H1 (cell line): ENCODE results near the gene PTPRG. TPM values are rescaled to one million over a fixed set of nuclear protein-coding genes. Genes with fewer than 3 reads are reported as not detected.

Source experiments
- CTCF ChIA-PET: fragments of 300-600 bp; sonication (Branson Sonifier 250); formaldehyde crosslinking; loops from one replicate; lab custom pipeline; 2021; ENCODE audit not compliant: partially characterized antibody; lab: Charles Lee
- POLR2A ChIA-PET: fragments of 300-600 bp; sonication (Branson Sonifier 250); formaldehyde crosslinking; loops from one replicate; lab custom pipeline; 2021; ENCODE audit warnings: inconsistent platforms; ENCODE audit not compliant: partially characterized antibody; lab: Charles Lee
- DNase-seq, 2 experiments: peaks; one replicate each; pipeline versions ENCODE4 v3.0.0 to v3.0.0-alpha.2; 2010 to 2022; ENCODE audit warnings: low spot score in 2 of 2, low read depth in 1 of 2, mixed read lengths in 1 of 2
- FAIRE-seq: peaks from 2 replicates; lab custom pipeline; 2011; peaks lifted over from hg19 to GRCh38; lab: Jason Lieb, UNC
- H2AFZ ChIP-seq: 2 replicates; pipeline ENCODE4 v1.8.1; 2012; ENCODE audit warnings: low read length, inconsistent platforms
- H2AK5ac ChIP-seq: 2 replicates; pipeline ENCODE4 v1.6.1; 2013; ENCODE audit warnings: low read depth, low read length
- H2BK120ac ChIP-seq: replicated peaks from 2 replicates; pipeline ENCODE3; 2013; ENCODE audit warnings: low read depth, low read length, inconsistent platforms
- H2BK12ac ChIP-seq: 2 replicates; pipeline ENCODE4 v1.6.1; 2013; ENCODE audit warnings: low read depth, low read length
- H2BK15ac ChIP-seq: 2 replicates; pipeline ENCODE4 v1.6.1; 2013; ENCODE audit warnings: low read length
- H2BK20ac ChIP-seq: 2 replicates; pipeline ENCODE4 v1.6.1; 2013; ENCODE audit warnings: low read length
- H2BK5ac ChIP-seq: 2 replicates; pipeline ENCODE4 v1.6.1; 2013; ENCODE audit warnings: low read depth, low read length
- H3K14ac ChIP-seq: 2 replicates; pipeline ENCODE4 v1.6.1; 2013; ENCODE audit warnings: inconsistent platforms; ENCODE audit not compliant: insufficient read length
- H3K18ac ChIP-seq: 2 replicates; pipeline ENCODE4 v1.6.1; 2013; ENCODE audit warnings: low read length; ENCODE audit errors: extremely low read depth
- H3K23ac ChIP-seq: 2 replicates; pipeline ENCODE4 v1.6.1; 2013; ENCODE audit warnings: inconsistent platforms; ENCODE audit not compliant: insufficient read length
- H3K23me2 ChIP-seq: 2 replicates; pipeline ENCODE4 v1.6.1; 2013; ENCODE audit warnings: low read depth, low read length
- H3K27ac ChIP-seq: 2 replicates; pipeline ENCODE4 v1.6.1; 2011; ENCODE audit warnings: low read depth, low read length, inconsistent platforms
- H3K27me3 ChIP-seq, 4 experiments: replicated peaks in 1 of 4; 1 replicate in 1 of 4; 2 replicates in 3 of 4; pipeline versions ENCODE4 v1.6.1 to v1.8.1; 2011 to 2013; ENCODE audit warnings: low read length in 3 of 4, mild to moderate bottlenecking in 3 of 4, inconsistent platforms in 2 of 4, mixed read lengths in 2 of 4, moderate library complexity in 1 of 4; ENCODE audit not compliant: control insufficient read depth in 3 of 4, insufficient read depth in 3 of 4; ENCODE audit errors: extremely low read depth in 1 of 4
- H3K36me3 ChIP-seq, 4 experiments: 2 replicates each; pipeline versions ENCODE4 v1.6.1 to v1.8.1; 2011 to 2013; ENCODE audit warnings: mild to moderate bottlenecking in 4 of 4, low read length in 3 of 4, moderate library complexity in 2 of 4, control low read depth in 1 of 4, inconsistent platforms in 1 of 4; ENCODE audit not compliant: insufficient read depth in 4 of 4, control insufficient read depth in 2 of 4
- H3K4ac ChIP-seq: replicated peaks from 2 replicates; pipeline ENCODE3; 2013; ENCODE audit warnings: low read length, low read depth, mixed read lengths, inconsistent platforms; ENCODE audit not compliant: insufficient read length
- H3K4me1 ChIP-seq, 4 experiments: replicated peaks in 1 of 4; 1 replicate in 1 of 4; 2 replicates in 3 of 4; pipeline versions ENCODE4 v1.6.1 to v1.8.1; 2011 to 2013; ENCODE audit warnings: low read length in 3 of 4, inconsistent platforms in 2 of 4, mixed read lengths in 1 of 4; ENCODE audit not compliant: insufficient read depth in 4 of 4, control insufficient read depth in 3 of 4
- H3K4me2 ChIP-seq, 2 experiments: 2 replicates each; pipeline versions ENCODE4 v1.6.1 to v1.8.1; 2011 to 2013; ENCODE audit warnings: low read depth in 2 of 2, low read length in 2 of 2, control low read depth in 1 of 2, inconsistent platforms in 1 of 2, mild to moderate bottlenecking in 1 of 2; ENCODE audit not compliant: insufficient read depth in 1 of 2
- H3K4me3 ChIP-seq, 4 experiments: fragments of 200-600, 300-600 bp in 1 of 4; sonication (generic), shearing (Covaris generic), sonication (Bioruptor Twin) in 1 of 4; 2 replicates each; pipeline versions ENCODE4 v1.5.1 to v1.8.1; 2011 to 2016; ENCODE audit warnings: low read length in 4 of 4, low read depth in 3 of 4, control low read depth in 2 of 4, inconsistent platforms in 2 of 4, mild to moderate bottlenecking in 2 of 4, mixed read lengths in 1 of 4, moderate library complexity in 1 of 4; ENCODE audit not compliant: insufficient read depth in 2 of 4; ENCODE audit errors: extremely low read depth in 1 of 4
- H3K56ac ChIP-seq: replicated peaks from 2 replicates; pipeline ENCODE3; 2013; ENCODE audit warnings: low read depth, mild to moderate bottlenecking, mixed read lengths, low read length, inconsistent platforms; ENCODE audit not compliant: insufficient read length
- H3K79me1 ChIP-seq: 2 replicates; pipeline ENCODE4 v1.6.1; 2013; ENCODE audit warnings: low read depth, low read length, control low read depth
- H3K79me2 ChIP-seq, 2 experiments: 2 replicates each; pipeline versions ENCODE4 v1.6.1 to v1.8.1; 2012 to 2013; ENCODE audit warnings: low read length in 2 of 2, mild to moderate bottlenecking in 2 of 2, inconsistent platforms in 1 of 2; ENCODE audit not compliant: insufficient read depth in 2 of 2, control insufficient read depth in 1 of 2
- H3K9ac ChIP-seq, 4 experiments: replicated peaks in 1 of 4; 1 replicate in 1 of 4; 2 replicates in 3 of 4; pipeline versions ENCODE4 v1.6.1 to v1.8.1; 2011 to 2013; ENCODE audit warnings: low read depth in 3 of 4, low read length in 3 of 4, control low read depth in 2 of 4, mild to moderate bottlenecking in 2 of 4, moderate library complexity in 2 of 4, inconsistent platforms in 1 of 4; ENCODE audit errors: extremely low read depth in 1 of 4
- H3K9me3 ChIP-seq, 2 experiments: 2 replicates each; pipeline versions ENCODE4 v1.6.1 to v1.8.1; 2012 to 2013; ENCODE audit warnings: mild to moderate bottlenecking in 2 of 2, moderate library complexity in 2 of 2, control low read depth in 1 of 2, inconsistent platforms in 1 of 2, low read depth in 1 of 2, low read length in 1 of 2, mixed read lengths in 1 of 2; ENCODE audit not compliant: insufficient read depth in 2 of 2
- H4K20me1 ChIP-seq, 2 experiments: replicated peaks in 1 of 2; 2 replicates each; pipeline versions ENCODE3 to v1.8.1; 2011 to 2013; ENCODE audit warnings: inconsistent platforms in 2 of 2, low read length in 2 of 2, mild to moderate bottlenecking in 1 of 2; ENCODE audit not compliant: insufficient read depth in 2 of 2, control insufficient read depth in 1 of 2
- H4K5ac ChIP-seq: 2 replicates; pipeline ENCODE4 v1.6.1; 2013; ENCODE audit warnings: low read length, low read depth, mixed read lengths, inconsistent platforms; ENCODE audit not compliant: insufficient read length
- H4K8ac ChIP-seq: 2 replicates; pipeline ENCODE4 v1.8.0; 2013; ENCODE audit warnings: mild to moderate bottlenecking, moderate library complexity, low read length, inconsistent platforms; ENCODE audit not compliant: insufficient read depth; ENCODE audit errors: extremely low read depth
- H4K91ac ChIP-seq: replicated peaks from 2 replicates; pipeline ENCODE3; 2013; ENCODE audit warnings: low read length, mixed read lengths, inconsistent platforms; ENCODE audit not compliant: insufficient read length
- ATF3 ChIP-seq: IDR thresholded peaks from 2 replicates; pipeline ENCODE4 v1.6.1; 2011; ENCODE audit warnings: low read depth, mild to moderate bottlenecking, low read length; ENCODE audit not compliant: insufficient read depth
- CBX8 ChIP-seq: fragments of 300-800, 300-1000 bp; sonication (generic); IDR thresholded peaks from 2 replicates; pipeline ENCODE4 v1.7.1; 2016; ENCODE audit warnings: low read depth, low read length, borderline replicate concordance
- CTCF ChIP-seq, 3 experiments: IDR thresholded peaks; 1 replicate in 2 of 3; 2 replicates in 1 of 3; pipeline versions ENCODE4 v1.5.1 to v1.6.1; 2011; ENCODE audit warnings: low read length in 3 of 3, mild to moderate bottlenecking in 3 of 3, inconsistent platforms in 2 of 3, low read depth in 1 of 3, moderate library complexity in 1 of 3; ENCODE audit not compliant: insufficient read depth in 1 of 3; ENCODE audit errors: control extremely low read depth in 1 of 3
- RAD21 ChIP-seq, 2 experiments: IDR thresholded peaks in 1 of 2; conservative IDR thresholded peaks in 1 of 2; 2 replicates each; pipeline ENCODE4 v1.6.1; 2011; ENCODE audit warnings: low read depth in 2 of 2, low read length in 2 of 2, improper control_type of control experiment in 1 of 2, inconsistent platforms in 1 of 2, mild to moderate bottlenecking in 1 of 2, moderate library complexity in 1 of 2
- SAP30 ChIP-seq: fragments of 300-600 bp; sonication (generic); IDR thresholded peaks from 2 replicates; pipeline ENCODE4 v1.7.1; 2012; ENCODE audit warnings: low read length, moderate library complexity, mild to moderate bottlenecking, inconsistent platforms; ENCODE audit not compliant: insufficient read depth, insufficient replicate concordance
- SIN3A ChIP-seq, 2 experiments: IDR thresholded peaks in 1 of 2; conservative IDR thresholded peaks in 1 of 2; 2 replicates each; pipeline ENCODE4 v1.6.1; 2011 to 2012; ENCODE audit warnings: low read length in 2 of 2, improper control_type of control experiment in 1 of 2, low read depth in 1 of 2, mild to moderate bottlenecking in 1 of 2
- SP2 ChIP-seq: IDR thresholded peaks from 2 replicates; pipeline ENCODE4 v1.6.1; 2012; ENCODE audit warnings: mild to moderate bottlenecking, low read length, inconsistent platforms
- SRF ChIP-seq: IDR thresholded peaks from 2 replicates; pipeline ENCODE4 v1.6.1; 2011; ENCODE audit warnings: mild to moderate bottlenecking, low read depth, low read length, moderate library complexity
- WGBS, 2 experiments: shearing (Covaris generic) in 1 of 2; methylation state at CpG; one replicate each; pipeline versions ENCODE4 v1.1.6 to v1.1.7; 2013 to 2015; ENCODE audit warnings: low lambda C conversion rate in 2 of 2, mixed read lengths in 2 of 2, inconsistent platforms in 1 of 2, low coverage in 1 of 2, missing lambda C conversion rate in 1 of 2; ENCODE audit not compliant: insufficient replicate concordance in 2 of 2, insufficient coverage in 1 of 2, insufficient read length in 1 of 2; ENCODE audit errors: extremely low coverage in 1 of 2, missing lambda C conversion rate in 1 of 2; 5-methylcytosine and 5-hydroxymethylcytosine counted together
- polyA plus RNA-seq, 7 experiments: library from polyadenylated mRNA; depleted of rRNA in 3 of 7; stranded (reverse) in 5 of 7; unstranded in 2 of 7; fragments of >200 nt in 5 of 7; fragments of 200-250 nt in 2 of 7; gene quantifications; 1 replicate in 5 of 7; 2 replicates in 1 of 7; 4 replicates in 1 of 7; pipeline versions ENCODE4 v1.2.1 to v1.2.3, GENCODE V29; 2011 to 2013; ENCODE audit warnings: missing spikeins in 2 of 7, mixed read lengths in 2 of 7
- total RNA-seq: library from RNA; stranded (reverse); fragmentation: NEBNext Ultra II Directional; extraction: Animal tissue kit (Norgen Biotek cat#: 25700); gene quantifications from 2 replicates; pipeline ENCODE4 v1.2.1, GENCODE V29; 2021

Gene PTPRG
- total and polyA plus RNA-seq, 2 of the 8 experiments (the other 6 are each of a cell fraction or from before 2014, with no cell fraction given) = 23.3 to 96.2 TPM

- Histone ChIP-seq H4K20me1 (peaks cover 0 to 2% of the 10 kb centered on the region in 2 experiments), H2BK12ac (no peak overlapping the region), H3K4me1 (no peaks in the 10 kb centered on the region), H3K27ac (no peak overlapping the region), H3K18ac (no peak overlapping the region), H3K79me2 (no peaks in the 10 kb centered on the region), H2BK120ac (no peak overlapping the region), H4K91ac (no peak overlapping the region), H3K23ac (no peak overlapping the region), H3K36me3 (peaks cover 0 to 8% (median 4%) of the 10 kb centered on the region in 4 experiments; a peak in 4 of 8 replicates), H2BK20ac (0 out of 2 replicates have a peak overlapping the region, but pooled peaks have one; percentile 64), H3K27me3 (no peaks in the 10 kb centered on the region), H3K56ac (no peak overlapping the region), H4K8ac (no peak overlapping the region), H3K23me2 (no peaks in the 10 kb centered on the region), H2AFZ (no peak overlapping the region), H3K4me3 (no peak overlapping the region), H3K9ac (no peak overlapping the region), H3K4me2 (no peak overlapping the region), H3K79me1 (no peaks in the 10 kb centered on the region), H2BK5ac (no peak overlapping the region), H2BK15ac (no peak overlapping the region), H3K9me3 (no peaks in the 10 kb centered on the region), H3K14ac (no peak overlapping the region), H4K5ac (no peak overlapping the region), H2AK5ac (no peak overlapping the region), H3K4ac (no peak overlapping the region)
- ChIA-PET POLR2A (no interaction called here), CTCF (interaction anchor here (8.7 kb wide), 1 partner anchor 34 kb away, joined by 48 read pairs; no protein-coding TSS in a partner anchor)
- FAIRE-seq (no peak), DNase-seq (no peak)
- WGBS, 2 experiments = 89% methylated on average over 13 of the region's 13 CpGs; no CpG with 5 or more reads in 1 of the 2 experiments
- TF ChIP-seq CTCF (IDR thresholded peaks at IDR 0.05; ENCODE audit: control extremely low read depth in 1 of 3, insufficient read depth in 1 of 3, low read depth in 1 of 3, low read length in 3 of 3) (no peak), ATF3 (no peak), SAP30 (no peak), SIN3A (conservative IDR thresholded peaks at IDR 0.05 in 1 of 2, IDR thresholded peaks at IDR 0.05 in 1 of 2; ENCODE audit: low read depth in 1 of 2, low read length in 2 of 2) (no peak), RAD21 (IDR thresholded peaks at IDR 0.05 in 1 of 2, conservative IDR thresholded peaks at IDR 0.05 in 1 of 2; ENCODE audit: low read depth in 2 of 2, low read length in 2 of 2) (no peak), SRF (no peak), CBX8 (no peak), SP2 (no peak)
Observed at GRCh38 chr3:62154457-62155148, 593.2 kb downstream of the PTPRG start.
